Retinal pigment epithelial cell (primary cell): ENCODE results near the gene PLK5.

ENCODE experiments used
- DNase-seq: peaks from one replicate; pipeline ENCODE4 v3.0.0-alpha.2; 2010; ENCODE audit warnings: low read depth
- H3K4me3 ChIP-seq: 2 replicates; pipeline ENCODE4 v1.5.1; 2011; ENCODE audit warnings: mild to moderate bottlenecking, low read length, control low read depth, moderate library complexity
- CTCF ChIP-seq: conservative IDR thresholded peaks from 2 replicates; pipeline ENCODE4 v1.5.1; 2011; ENCODE audit warnings: low read depth, low read length, control low read depth, inconsistent platforms

PLK5 gene

GRCh38 chr19:1524972-1525325, 1.1 kb downstream of the PLK5 start:
- no peak overlapping the region for H3K4me3 ChIP-seq
- no peak for DNase-seq
- no peak for TF ChIP-seq CTCF

- H3K4me3 ChIP-seq = no peak overlapping the region
- no peak for TF ChIP-seq CTCF
- DNase-seq = no peak
Observed at GRCh38 chr19:1525343-1525742, 1.5 kb downstream of the PLK5 start.

GRCh38 chr19:1526066-1526778, 2.3 kb downstream of the PLK5 start:
- H3K4me3 ChIP-seq = no peak overlapping the region
- no peak for DNase-seq
- no peak for TF ChIP-seq CTCF

- no peak for DNase-seq
- no peak for TF ChIP-seq CTCF
- H3K4me3 ChIP-seq = no peak overlapping the region
Observed at GRCh38 chr19:1526979-1527649, 3.2 kb downstream of the PLK5 start.

GRCh38 chr19:1527650-1528309, 3.9 kb downstream of the PLK5 start:
- TF ChIP-seq CTCF = no peak
- no peak for DNase-seq
- no peak overlapping the region for H3K4me3 ChIP-seq

GRCh38 chr19:1528596-1529429, 4.9 kb downstream of the PLK5 start:
- no peak for DNase-seq
- no peak for TF ChIP-seq CTCF
- no peak overlapping the region for H3K4me3 ChIP-seq
